Tibial nerve (tissue), 4 donors: ENCODE measurements around the gene BCAS2.

Experiments used
- CTCF ChIP-seq, 5 experiments: fragments of 200-600 bp in 3 of 5; fragments of 450-650 bp in 2 of 5; sonication (generic) in 3 of 5; IDR thresholded peaks; one replicate each; pipeline ENCODE4 v1.5.1; 2016 to 2019; ENCODE audit warnings: antibody characterized with exemption in 5 of 5, mild to moderate bottlenecking in 3 of 5, moderate library complexity in 2 of 5
- EP300 ChIP-seq, 2 donors: sonication (generic); formaldehyde crosslinking; IDR thresholded peaks; one replicate each; pipeline ENCODE4 v1.6.1; 2017; ENCODE audit warnings: antibody characterized with exemption in 2 of 2, mild to moderate bottlenecking in 1 of 2
- POLR2A ChIP-seq, 2 donors: fragments of 450-650 bp; IDR thresholded peaks; one replicate each; pipeline ENCODE4 v1.6.1; 2017; ENCODE audit warnings: antibody characterized with exemption in 2 of 2, mild to moderate bottlenecking in 2 of 2, moderate library complexity in 2 of 2

- no peak for TF ChIP-seq CTCF (IDR thresholded peaks at IDR 0.05)
- no peak for TF ChIP-seq EP300 (IDR thresholded peaks at IDR 0.05)
- no peak for TF ChIP-seq POLR2A (IDR thresholded peaks at IDR 0.05)
Observed at GRCh38 chr1:114627107-114627506, 45.7 kb upstream of the BCAS2 start.
